Measurements from ENCODE around the gene ITPK1.

The ITPK1 gene

GRCh38 chr14:93026339-93026738 is 89.4 kb downstream of the ITPK1 start:
- Histone ChIP-seq H3K4me3 (ENCODE audit: low read depth in 1 of 2, low read length in 2 of 2) (no peak overlapping the region), H3K36me3 (ENCODE audit: insufficient read depth, low read length) (no peaks in the 10 kb centered on the region), H3K9me3 (ENCODE audit: low read length) (no peaks in the 10 kb centered on the region), H3K27me3 (ENCODE audit: control insufficient read depth in 1 of 2, insufficient read depth in 2 of 2, low read length in 2 of 2) (no peaks in the 10 kb centered on the region), H3K4me1 (ENCODE audit: insufficient read depth, low read length) (peaks cover 18% of the 10 kb centered on the region), H3K9ac (ENCODE audit: low read length) (no peak overlapping the region), H3K27ac (ENCODE audit: low read depth, low read length) (no peak overlapping the region)

- Histone ChIP-seq H3K36me3 (ENCODE audit: insufficient read depth, low read length) (no peaks in the 10 kb centered on the region), H3K9me3 (ENCODE audit: low read length) (no peaks in the 10 kb centered on the region), H3K27ac (ENCODE audit: low read depth, low read length) (no peak overlapping the region)
Measured at GRCh38 chr14:93025055-93025454, 90.7 kb downstream of the ITPK1 start.

GRCh38 chr14:93024493-93024892 is 91.2 kb downstream of the ITPK1 start:
- H3K9me3 ChIP-seq (ENCODE audit: low read length) = no peaks in the 10 kb centered on the region
- H3K27ac ChIP-seq (ENCODE audit: low read depth, low read length) = no peak overlapping the region
- H3K4me1 ChIP-seq (ENCODE audit: insufficient read depth, low read length) = peaks cover 11% of the 10 kb centered on the region
- no peaks in the 10 kb centered on the region for H3K27me3 ChIP-seq (ENCODE audit: control insufficient read depth in 1 of 2, insufficient read depth in 2 of 2, low read length in 2 of 2)
- H3K36me3 ChIP-seq (ENCODE audit: insufficient read depth, low read length) = no peaks in the 10 kb centered on the region
- no peak overlapping the region for H3K4me3 ChIP-seq (ENCODE audit: low read depth in 1 of 2, low read length in 2 of 2)
- H3K9ac ChIP-seq (ENCODE audit: low read length) = no peak overlapping the region

More at GRCh38 chr14:93025055-93025454, 90.7 kb downstream of the ITPK1 start:
- Histone ChIP-seq H3K4me3 (ENCODE audit: low read depth in 1 of 2, low read length in 2 of 2) (no peak overlapping the region), H3K9ac (ENCODE audit: low read length) (no peak overlapping the region), H3K4me1 (ENCODE audit: insufficient read depth, low read length) (peaks cover 11% of the 10 kb centered on the region), H3K27me3 (ENCODE audit: control insufficient read depth in 1 of 2, insufficient read depth in 2 of 2, low read length in 2 of 2) (no peaks in the 10 kb centered on the region)

GRCh38 chr14:93023802-93024434 is 91.8 kb downstream of the ITPK1 start:
- Histone ChIP-seq H3K4me3 (ENCODE audit: low read depth in 1 of 2, low read length in 2 of 2) (no peak overlapping the region), H3K27me3 (ENCODE audit: control insufficient read depth in 1 of 2, insufficient read depth in 2 of 2, low read length in 2 of 2) (no peaks in the 10 kb centered on the region), H3K27ac (ENCODE audit: low read depth, low read length) (no peak overlapping the region), H3K36me3 (ENCODE audit: insufficient read depth, low read length) (no peaks in the 10 kb centered on the region), H3K9ac (ENCODE audit: low read length) (no peak overlapping the region), H3K4me1 (ENCODE audit: insufficient read depth, low read length) (peaks cover 17% of the 10 kb centered on the region), H3K9me3 (ENCODE audit: low read length) (no peaks in the 10 kb centered on the region)

GRCh38 chr14:93023039-93023438 is 92.7 kb downstream of the ITPK1 start:
- H3K4me1 ChIP-seq (ENCODE audit: insufficient read depth, low read length) = peaks cover 26% of the 10 kb centered on the region
- no peak overlapping the region for H3K9ac ChIP-seq (ENCODE audit: low read length)
- H3K4me3 ChIP-seq (ENCODE audit: low read depth in 1 of 2, low read length in 2 of 2) = no peak overlapping the region
- H3K9me3 ChIP-seq (ENCODE audit: low read length) = no peaks in the 10 kb centered on the region
- no peaks in the 10 kb centered on the region for H3K36me3 ChIP-seq (ENCODE audit: insufficient read depth, low read length)
- H3K27me3 ChIP-seq (ENCODE audit: control insufficient read depth in 1 of 2, insufficient read depth in 2 of 2, low read length in 2 of 2) = no peaks in the 10 kb centered on the region
- no peak overlapping the region for H3K27ac ChIP-seq (ENCODE audit: low read depth, low read length)

- peaks cover under 1% of the 10 kb centered on the region for H3K36me3 ChIP-seq (ENCODE audit: insufficient read depth, low read length)
- H3K4me3 ChIP-seq (ENCODE audit: low read depth in 1 of 2, low read length in 2 of 2) = no peak overlapping the region
- H3K27me3 ChIP-seq (ENCODE audit: control insufficient read depth in 1 of 2, insufficient read depth in 2 of 2, low read length in 2 of 2) = no peaks in the 10 kb centered on the region
- H3K9me3 ChIP-seq (ENCODE audit: low read length) = no peaks in the 10 kb centered on the region
- peak overlapping the region; percentile 73 for H3K27ac ChIP-seq (ENCODE audit: low read depth, low read length)
- peak overlapping the region; percentile 6 for H3K9ac ChIP-seq (ENCODE audit: low read length)
- H3K4me1 ChIP-seq (ENCODE audit: insufficient read depth, low read length) = peaks cover 42% of the 10 kb centered on the region
Measured at GRCh38 chr14:93019970-93020369, 95.8 kb downstream of the ITPK1 start.

- H3K27me3 ChIP-seq (ENCODE audit: control insufficient read depth in 1 of 2, insufficient read depth in 2 of 2, low read length in 2 of 2) = no peaks in the 10 kb centered on the region
- H3K4me1 ChIP-seq (ENCODE audit: insufficient read depth, low read length) = peaks cover 42% of the 10 kb centered on the region
- H3K36me3 ChIP-seq (ENCODE audit: insufficient read depth, low read length) = peaks cover 6% of the 10 kb centered on the region
- H3K9ac ChIP-seq (ENCODE audit: low read length) = peak overlapping the region; percentile 6
- H3K4me3 ChIP-seq (ENCODE audit: low read depth in 1 of 2, low read length in 2 of 2) = no peak overlapping the region
- H3K27ac ChIP-seq (ENCODE audit: low read depth, low read length) = peak overlapping the region; percentile 73
- H3K9me3 ChIP-seq (ENCODE audit: low read length) = no peaks in the 10 kb centered on the region
Measured at GRCh38 chr14:93019367-93019843, 96.3 kb downstream of the ITPK1 start.

- H3K9ac ChIP-seq (ENCODE audit: low read length) = no peak overlapping the region
- H3K4me3 ChIP-seq (ENCODE audit: low read depth in 1 of 2, low read length in 2 of 2) = no peak overlapping the region
- no peaks in the 10 kb centered on the region for H3K27me3 ChIP-seq (ENCODE audit: control insufficient read depth in 1 of 2, insufficient read depth in 2 of 2, low read length in 2 of 2)
- peaks cover 52% of the 10 kb centered on the region for H3K4me1 ChIP-seq (ENCODE audit: insufficient read depth, low read length)
- H3K36me3 ChIP-seq (ENCODE audit: insufficient read depth, low read length) = peaks cover 11% of the 10 kb centered on the region
- no peaks in the 10 kb centered on the region for H3K9me3 ChIP-seq (ENCODE audit: low read length)
- peak overlapping the region; percentile 73 for H3K27ac ChIP-seq (ENCODE audit: low read depth, low read length)
Measured at GRCh38 chr14:93018366-93018765, 97.4 kb downstream of the ITPK1 start.

GRCh38 chr14:93017898-93018297 is 97.8 kb downstream of the ITPK1 start:
- Histone ChIP-seq H3K9ac (ENCODE audit: low read length) (no peak overlapping the region), H3K9me3 (ENCODE audit: low read length) (no peaks in the 10 kb centered on the region), H3K4me3 (ENCODE audit: low read depth in 1 of 2, low read length in 2 of 2) (no peak overlapping the region), H3K27ac (ENCODE audit: low read depth, low read length) (peak overlapping the region; percentile 73), H3K27me3 (ENCODE audit: control insufficient read depth in 1 of 2, insufficient read depth in 2 of 2, low read length in 2 of 2) (no peaks in the 10 kb centered on the region), H3K4me1 (ENCODE audit: insufficient read depth, low read length) (peaks cover 56% of the 10 kb centered on the region), H3K36me3 (ENCODE audit: insufficient read depth, low read length) (peaks cover 11% of the 10 kb centered on the region)

- Histone ChIP-seq H3K9ac (ENCODE audit: low read length) (no peak overlapping the region), H3K4me3 (ENCODE audit: low read depth in 1 of 2, low read length in 2 of 2) (no peak overlapping the region), H3K27me3 (ENCODE audit: control insufficient read depth in 1 of 2, insufficient read depth in 2 of 2, low read length in 2 of 2) (no peaks in the 10 kb centered on the region), H3K27ac (ENCODE audit: low read depth, low read length) (peak overlapping the region; percentile 73), H3K9me3 (ENCODE audit: low read length) (no peaks in the 10 kb centered on the region), H3K36me3 (ENCODE audit: insufficient read depth, low read length) (peaks cover 11% of the 10 kb centered on the region), H3K4me1 (ENCODE audit: insufficient read depth, low read length) (peaks cover 62% of the 10 kb centered on the region)
Measured at GRCh38 chr14:93017301-93017797, 98.4 kb downstream of the ITPK1 start.

- no peak overlapping the region for H3K27ac ChIP-seq (ENCODE audit: low read depth, low read length)
- no peaks in the 10 kb centered on the region for H3K27me3 ChIP-seq (ENCODE audit: control insufficient read depth in 1 of 2, insufficient read depth in 2 of 2, low read length in 2 of 2)
- H3K4me1 ChIP-seq (ENCODE audit: insufficient read depth, low read length) = peaks cover 68% of the 10 kb centered on the region
- no peak overlapping the region for H3K9ac ChIP-seq (ENCODE audit: low read length)
- no peaks in the 10 kb centered on the region for H3K9me3 ChIP-seq (ENCODE audit: low read length)
- peaks cover 11% of the 10 kb centered on the region for H3K36me3 ChIP-seq (ENCODE audit: insufficient read depth, low read length)
- H3K4me3 ChIP-seq (ENCODE audit: low read depth in 1 of 2, low read length in 2 of 2) = no peak overlapping the region
Measured at GRCh38 chr14:93016275-93016845, 99.4 kb downstream of the ITPK1 start.

- H3K4me1 ChIP-seq (ENCODE audit: insufficient read depth, low read length) = peaks cover 69% of the 10 kb centered on the region
- no peak overlapping the region for H3K9ac ChIP-seq (ENCODE audit: low read length)
Measured at GRCh38 chr14:93015505-93015904, 100.2 kb downstream of the ITPK1 start.

More at GRCh38 chr14:93015505-93015904, 100.2 kb downstream of the ITPK1 start:
- no peaks in the 10 kb centered on the region for H3K27me3 ChIP-seq (ENCODE audit: control insufficient read depth in 1 of 2, insufficient read depth in 2 of 2, low read length in 2 of 2)
- no peak overlapping the region for H3K4me3 ChIP-seq (ENCODE audit: low read depth in 1 of 2, low read length in 2 of 2)
- no peak overlapping the region for H3K27ac ChIP-seq (ENCODE audit: low read depth, low read length)
- no peaks in the 10 kb centered on the region for H3K9me3 ChIP-seq (ENCODE audit: low read length)
- peaks cover 11% of the 10 kb centered on the region for H3K36me3 ChIP-seq (ENCODE audit: insufficient read depth, low read length)

All from muscle layer of colon (tissue), 2 donors.